IMR-90 (cell line): Measurements from ENCODE around the gene DHX29. TPM values are rescaled to one million over a fixed set of nuclear protein-coding genes. Genes with fewer than 3 reads are reported as not detected.

Experiments
- ATAC-seq: fragments of 200-7000 bp; cut with Tn5 transposase; 2 replicates; pipeline ENCODE4 v1.9.1; 2020; ENCODE audit warnings: low read depth, mild to moderate bottlenecking, moderate library complexity
- BruUV-seq: library from RNA; stranded (reverse); fragments of 400-500 nt; replicated peaks from 2 replicates; lab custom pipeline; 2021; lab: Mats Ljungman, UMichigan
- CTCF ChIA-PET: fragments of 300-600 bp; formaldehyde crosslinking; extraction: SDS; loops from one replicate; lab custom pipeline; 2021; ENCODE audit warnings: antibody characterized with exemption; lab: Yijun Ruan, JAX
- POLR2A ChIA-PET: fragments of 300-600 bp; sonication (Branson Sonifier 250); formaldehyde crosslinking; loops from one replicate; lab custom pipeline; 2022; ENCODE audit warnings: antibody characterized with exemption; ENCODE audit not compliant: unreplicated experiment; lab: Charles Lee
- DNase-seq: peaks from one replicate; pipeline ENCODE4 v3.0.0; 2013
- H2AFZ ChIP-seq: replicated peaks from 2 replicates; pipeline ENCODE3; 2013; ENCODE audit warnings: low read length, mild to moderate bottlenecking; ENCODE audit not compliant: poor library complexity
- H2AK5ac ChIP-seq: 2 replicates; pipeline ENCODE4 v1.6.1; 2013; ENCODE audit warnings: low read depth, low read length, inconsistent platforms
- H2AK9ac ChIP-seq: replicated peaks from 2 replicates; pipeline ENCODE3; 2013; ENCODE audit warnings: mild to moderate bottlenecking, low read depth, low read length, moderate library complexity; ENCODE audit not compliant: poor library complexity
- H2BK120ac ChIP-seq: 2 replicates; pipeline ENCODE4 v1.6.1; 2013; ENCODE audit warnings: low read depth, low read length, inconsistent platforms
- H2BK15ac ChIP-seq: 3 replicates; pipeline ENCODE4 v1.6.1; 2013; ENCODE audit warnings: low read depth, low read length, inconsistent platforms
- H2BK20ac ChIP-seq: 2 replicates; pipeline ENCODE4 v1.6.1; 2013; ENCODE audit warnings: low read depth, mild to moderate bottlenecking, inconsistent platforms, low read length, moderate library complexity
- H2BK5ac ChIP-seq: 2 replicates; pipeline ENCODE4 v1.6.1; 2013; ENCODE audit warnings: mild to moderate bottlenecking, low read depth, low read length, inconsistent platforms; ENCODE audit not compliant: poor library complexity, severe bottlenecking
- H3K14ac ChIP-seq: replicated peaks from 2 replicates; pipeline ENCODE4 v1.6.1; 2013; ENCODE audit warnings: low read depth, low read length, inconsistent platforms
- H3K18ac ChIP-seq: 2 replicates; pipeline ENCODE4 v1.6.1; 2013; ENCODE audit warnings: low read depth, low read length, control low read depth
- H3K23ac ChIP-seq: 2 replicates; pipeline ENCODE4 v1.6.1; 2013; ENCODE audit warnings: low read depth, low read length, inconsistent platforms
- H3K27ac ChIP-seq: 2 replicates; pipeline ENCODE4 v1.5.1; 2013; ENCODE audit warnings: mild to moderate bottlenecking, control low read depth, low read length; ENCODE audit not compliant: insufficient read depth
- H3K27me3 ChIP-seq: 2 replicates; pipeline ENCODE4 v1.6.1; 2013; ENCODE audit warnings: low read length; ENCODE audit not compliant: control insufficient read depth, insufficient read depth
- H3K36me3 ChIP-seq: 2 replicates; pipeline ENCODE4 v1.6.1; 2013; ENCODE audit warnings: low read length, mixed read lengths; ENCODE audit not compliant: control insufficient read depth, insufficient read depth
- H3K4ac ChIP-seq: 2 replicates; pipeline ENCODE4 v1.6.1; 2013; ENCODE audit warnings: low read depth, low read length, inconsistent platforms
- H3K4me1 ChIP-seq: 2 replicates; pipeline ENCODE4 v1.6.1; 2013; ENCODE audit warnings: low read length, mixed read lengths; ENCODE audit not compliant: control insufficient read depth, insufficient read depth
- H3K4me2 ChIP-seq: 2 replicates; pipeline ENCODE4 v1.6.1; 2013; ENCODE audit warnings: low read depth, mild to moderate bottlenecking, control low read depth, low read length, moderate library complexity
- H3K4me3 ChIP-seq: 2 replicates; pipeline ENCODE4 v1.5.1; 2013; ENCODE audit warnings: low read depth, mild to moderate bottlenecking, control low read depth, low read length, moderate library complexity; ENCODE audit not compliant: insufficient read depth
- H3K56ac ChIP-seq: 2 replicates; pipeline ENCODE4 v1.6.1; 2013; ENCODE audit warnings: low read length, inconsistent platforms; ENCODE audit not compliant: insufficient read depth; ENCODE audit errors: extremely low read depth
- H3K79me1 ChIP-seq, 2 experiments: 2 replicates each; pipeline ENCODE4 v1.6.1; 2013; ENCODE audit warnings: low read length in 2 of 2, inconsistent platforms in 1 of 2, low read depth in 1 of 2
- H3K9ac ChIP-seq: 2 replicates; pipeline ENCODE4 v1.6.1; 2013; ENCODE audit warnings: low read depth, low read length, control low read depth
- H3K9me1 ChIP-seq: 2 replicates; pipeline ENCODE4 v1.6.1; 2013; ENCODE audit warnings: low read length, inconsistent platforms; ENCODE audit not compliant: insufficient read depth
- H3K9me3 ChIP-seq: 2 replicates; pipeline ENCODE4 v1.6.1; 2013; ENCODE audit warnings: low read length; ENCODE audit not compliant: control insufficient read depth, insufficient read depth
- H4K20me1 ChIP-seq: 2 replicates; pipeline ENCODE4 v1.6.1; 2013; ENCODE audit warnings: low read length, inconsistent platforms; ENCODE audit not compliant: insufficient read depth
- H4K5ac ChIP-seq: 2 replicates; pipeline ENCODE4 v1.6.1; 2013; ENCODE audit warnings: mild to moderate bottlenecking, low read depth, low read length, control low read depth
- H4K8ac ChIP-seq, 2 experiments: 2 replicates each; pipeline ENCODE4 v1.6.1; 2013; ENCODE audit warnings: low read depth in 2 of 2, low read length in 2 of 2, control low read depth in 1 of 2, inconsistent platforms in 1 of 2
- H4K91ac ChIP-seq: 2 replicates; pipeline ENCODE4 v1.6.1; 2013; ENCODE audit warnings: low read depth, low read length, inconsistent platforms; ENCODE audit not compliant: insufficient read depth
- CTCF ChIP-seq: conservative IDR thresholded peaks from 2 replicates; pipeline ENCODE4 v1.5.1; 2012; ENCODE audit warnings: mild to moderate bottlenecking, low read depth, low read length, improper control_type of control experiment
- FOS ChIP-seq: fragments of 150-350 bp; IDR thresholded peaks from 2 replicates; pipeline ENCODE4 v1.6.1; 2016; ENCODE audit warnings: low read depth, low read length
- MXI1 ChIP-seq: IDR thresholded peaks from 2 replicates; pipeline ENCODE4 v1.6.1; 2012; ENCODE audit warnings: low read depth, mild to moderate bottlenecking, low read length, moderate library complexity, borderline replicate concordance
- NFE2L2 ChIP-seq: fragments of 150-350 bp; IDR thresholded peaks from 2 replicates; pipeline ENCODE4 v1.6.1; 2016; ENCODE audit warnings: low read depth, mild to moderate bottlenecking, low read length
- USF2 ChIP-seq: fragments of 150-350 bp; IDR thresholded peaks from 2 replicates; pipeline ENCODE4 v1.6.1; 2017; ENCODE audit warnings: mild to moderate bottlenecking, antibody characterized with exemption, low read length, low read depth
- WGBS, 2 experiments: methylation state at CpG; one replicate each; pipeline versions ENCODE4 v1.1.5 to v1.1.7; 2013; ENCODE audit warnings: missing lambda C conversion rate in 2 of 2; ENCODE audit not compliant: insufficient read length in 1 of 2; ENCODE audit errors: extremely low coverage in 2 of 2; 5-methylcytosine and 5-hydroxymethylcytosine counted together
- dilution Hi-C: fragments of 300-500 bp; cut with HindIII; formaldehyde crosslinking; loops from one replicate; pipeline ENCODE4 v1.14.3; 2018; ENCODE audit warnings: low sequenced_read_pairs; ENCODE audit not compliant: unreplicated experiment
- in situ Hi-C: fragments of 300-500 bp; cut with MboI; formaldehyde crosslinking; loops from 3 replicates; pipeline ENCODE4 v1.14.3; 2019; ENCODE audit warnings: low sequenced_read_pairs, inconsistent platforms, mixed read lengths
- intact Hi-C: fragments of 100-400 bp; cut with micrococcal nuclease; formaldehyde crosslinking; loops from 2 replicates; pipeline ENCODE4 v1.10.0; 2022
- polyA plus RNA-seq, 3 experiments: library from polyadenylated mRNA; depleted of rRNA; stranded (reverse); fragments of >200 nt; gene quantifications; 2 replicates each; pipeline ENCODE4 v1.2.3, GENCODE V29; 2012; ENCODE audit warnings: low replicate concordance in 1 of 3
- total RNA-seq: library from RNA; depleted of rRNA; stranded (reverse); fragments of >200 nt; gene quantifications from 2 replicates; pipeline ENCODE4 v1.2.3, GENCODE V29; 2012

Gene DHX29
- total and polyA plus RNA-seq, 2 of the 4 experiments (the other 2 are of a cell fraction), result 9.5 to 25.6 TPM

- ChIA-PET POLR2A (no interaction called here), CTCF (no interaction called here)
- H4K91ac ChIP-seq, result no peak overlapping the region
- H2AK5ac ChIP-seq, result no peak overlapping the region
- no TSS peak for BruUV-seq
- no peak overlapping the region for H3K14ac ChIP-seq
- H2BK5ac ChIP-seq, result no peak overlapping the region
- H4K5ac ChIP-seq, result no peak overlapping the region
- H3K4ac ChIP-seq, result no peak overlapping the region
- WGBS, 2 experiments, result no CpG with 5 or more reads among the region's 2 CpGs
- no peak overlapping the region for H3K4me3 ChIP-seq
- H2BK15ac ChIP-seq, result no peak overlapping the region
- in situ Hi-C loops, result no loop called here
- no peak overlapping the region for H2AK9ac ChIP-seq
- no peaks in the 10 kb centered on the region for H3K27me3 ChIP-seq
- no peak overlapping the region for H4K8ac ChIP-seq
- no peak overlapping the region for H3K23ac ChIP-seq
- no peaks in the 10 kb centered on the region for H3K9me1 ChIP-seq
- TF ChIP-seq NFE2L2, result no peak
- no peak for TF ChIP-seq MXI1
- no peak for TF ChIP-seq USF2
- no peak for TF ChIP-seq FOS
- no peak for TF ChIP-seq CTCF
- H3K36me3 ChIP-seq, result no peaks in the 10 kb centered on the region
- no peak overlapping the region for H3K9ac ChIP-seq
- H3K56ac ChIP-seq, result no peak overlapping the region
- intact Hi-C loops, result no loop called here
- H2BK120ac ChIP-seq, result no peak overlapping the region
- no peak overlapping the region for H2AFZ ChIP-seq
- peaks cover 16 to 60% of the 10 kb centered on the region in 2 experiments for H3K79me1 ChIP-seq
- DNase-seq (no peak), ATAC-seq (no peak)
- no peak overlapping the region for H3K18ac ChIP-seq
- H3K4me1 ChIP-seq, result no peaks in the 10 kb centered on the region
- no peak overlapping the region for H2BK20ac ChIP-seq
- peaks cover 35% of the 10 kb centered on the region for H4K20me1 ChIP-seq
- dilution Hi-C loops, result no loop called here
- H3K9me3 ChIP-seq, result no peaks in the 10 kb centered on the region; the same call in 1 of the 2 replicates
- no peak overlapping the region for H3K4me2 ChIP-seq
- H3K27ac ChIP-seq, result no peak overlapping the region
These were observed 8.8 kb upstream of the DHX29 start for GRCh38 chr5:55316289-55316688.
